ENCODE results near the gene EIF3D.

Gene EIF3D

DNA sequence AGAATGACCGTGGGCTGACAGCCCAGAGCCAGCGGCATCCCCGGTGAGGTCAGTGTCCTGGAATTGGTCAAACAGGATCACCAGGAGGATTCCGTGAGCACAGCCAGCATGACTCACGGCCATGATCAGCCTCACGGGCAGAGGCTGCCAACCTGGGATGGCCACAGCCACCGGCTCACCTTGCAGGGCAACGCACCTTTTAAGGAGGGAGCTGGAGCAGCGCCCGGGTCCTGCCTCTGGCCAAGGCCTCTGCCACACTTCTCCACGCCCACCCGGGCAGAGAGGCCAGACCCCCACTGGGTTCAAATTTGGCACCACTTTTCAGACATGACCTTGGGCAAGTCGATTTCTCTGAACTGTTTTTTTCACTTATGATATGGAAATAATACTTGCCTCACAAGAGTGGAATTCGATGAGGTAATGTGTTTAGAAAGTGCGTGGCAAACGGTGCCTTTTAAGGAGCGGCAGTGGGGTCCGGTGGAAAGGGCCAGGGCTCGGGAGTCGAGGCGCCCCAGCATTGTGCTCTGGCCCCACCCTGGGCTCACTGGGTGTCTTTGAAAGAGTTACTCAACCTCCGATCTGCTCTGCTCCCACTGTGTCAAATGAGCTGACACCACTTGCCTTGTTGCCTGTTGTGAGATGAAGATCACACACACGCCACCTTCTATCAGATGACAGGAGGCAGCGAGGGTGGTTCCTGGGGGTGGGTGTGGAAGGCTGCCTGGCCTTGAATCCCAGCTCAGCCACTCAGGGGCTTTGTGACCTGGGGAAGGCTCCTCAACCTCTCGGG is 63.5 kb downstream of the EIF3D start:
- peak in 2 of 14 donors; percentile 39 to 82 for DNase-seq

DNA sequence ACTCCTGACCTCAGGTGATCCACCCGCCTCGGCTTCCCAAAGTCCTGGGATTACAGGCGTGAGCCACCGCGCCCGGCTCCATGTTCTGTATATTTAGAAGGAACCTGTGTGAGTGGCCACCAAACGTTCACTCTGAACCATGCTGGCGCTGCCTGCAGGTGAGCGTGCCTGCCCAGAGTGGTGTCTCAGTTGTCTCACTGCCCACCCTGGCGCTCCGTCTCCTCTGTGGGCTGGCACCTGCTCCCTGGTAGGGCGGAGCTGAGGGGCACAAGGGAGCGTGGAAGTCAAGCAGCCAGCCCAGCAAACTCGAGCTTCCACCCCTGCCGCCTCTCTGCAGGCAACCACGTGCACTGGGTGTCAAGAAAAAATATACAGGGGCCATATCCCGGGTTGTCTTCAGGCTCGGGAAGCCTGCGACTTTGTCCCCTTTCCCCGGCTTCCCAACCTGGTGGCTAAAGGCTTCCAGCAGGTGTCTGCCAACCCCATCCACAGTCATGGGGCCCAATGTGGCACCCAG is 64.2 kb downstream of the EIF3D start:
- DNase-seq = no peak

DNA sequence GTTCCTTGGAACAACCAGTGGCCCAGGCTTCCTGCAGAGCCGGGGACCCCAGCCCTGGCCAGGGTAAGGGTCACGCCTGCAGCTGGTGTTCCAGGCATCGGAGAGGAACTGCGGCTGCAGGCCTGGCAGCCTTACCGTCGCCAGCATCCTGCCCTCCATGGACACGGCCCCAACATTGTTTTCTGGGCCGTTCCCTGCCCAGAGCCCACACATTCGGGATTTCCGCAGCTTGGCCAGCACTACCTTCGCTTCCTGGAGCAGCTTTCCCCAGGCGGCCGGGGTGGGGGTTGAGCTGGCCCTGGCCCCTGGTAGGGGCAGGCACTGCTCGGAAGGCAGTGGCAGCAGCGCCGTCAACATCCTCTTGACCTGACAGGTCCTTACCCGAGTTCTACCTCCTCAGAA is 65.2 kb downstream of the EIF3D start:
- peak in 1 of 14 donors; percentile 72 for DNase-seq

DNA sequence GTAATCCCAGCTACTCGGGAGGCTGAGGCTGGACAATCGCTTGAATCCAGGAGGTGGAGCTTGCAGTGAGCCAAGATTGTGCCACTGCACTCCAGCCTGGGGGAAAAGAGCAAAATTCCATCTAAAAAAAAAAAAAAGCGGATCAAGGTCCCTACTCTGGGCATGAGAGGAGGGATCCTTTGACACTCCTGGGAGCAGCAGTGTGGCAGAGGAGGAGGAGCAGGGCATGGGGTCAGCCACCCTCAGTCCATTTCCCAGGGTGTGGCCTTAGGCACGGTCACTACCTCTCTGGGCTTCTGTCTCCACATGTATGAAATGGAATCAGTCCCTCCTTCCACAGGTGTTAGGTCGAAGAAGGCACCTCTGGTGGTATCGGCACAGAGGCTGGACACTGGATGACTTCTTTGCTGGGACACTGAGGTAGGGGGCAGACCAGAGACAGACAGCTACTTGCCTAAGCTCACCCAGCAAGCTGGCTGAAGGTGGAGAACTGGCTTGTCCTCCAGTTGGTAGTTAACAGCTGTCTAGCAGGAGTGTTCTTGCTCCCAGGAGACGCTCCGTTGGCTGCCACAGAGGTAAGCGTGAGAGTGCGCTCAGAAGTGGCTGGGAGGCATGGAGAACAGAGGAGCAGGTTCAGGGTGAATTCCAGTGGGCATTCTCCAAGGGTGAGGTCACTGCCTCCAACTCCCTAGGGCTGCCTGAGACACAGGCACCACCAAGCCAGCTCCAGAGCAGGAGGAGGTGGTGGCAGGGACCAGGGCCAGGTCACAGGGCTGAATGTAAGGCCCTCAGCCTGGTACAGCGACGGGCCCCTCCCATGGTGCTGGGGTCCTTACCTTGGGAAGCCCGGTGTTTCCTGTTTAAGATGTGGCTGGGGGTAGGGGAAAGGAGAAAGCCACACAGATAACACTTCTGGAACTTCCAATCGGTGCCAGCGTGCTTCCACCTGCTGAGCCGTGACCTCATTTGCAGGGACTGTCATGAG is 67.0 kb downstream of the EIF3D start:
- DNase-seq = no peak
